Hindlimb muscle (tissue), 1 donor: ENCODE measurements around the gene MPO. TPM values are rescaled to one million over a fixed set of nuclear protein-coding genes. Genes with fewer than 3 reads are reported as not detected.

ENCODE experiments used
- DNase-seq: peaks from one replicate; pipeline ENCODE4 v3.0.0-alpha.2; 2013
- polyA plus RNA-seq: library from polyadenylated mRNA; unstranded; fragments of 120-200 nt; gene quantifications from one replicate; pipeline ENCODE4 v1.2.1, GENCODE V29; 2013; ENCODE audit not compliant: insufficient read length

MPO gene
- polyA plus RNA-seq, 1 donor: 11.4 TPM

- no peak for DNase-seq
Measured at GRCh38 chr17:58229881-58230280, 50.9 kb downstream of the MPO start.

- no peak for DNase-seq
Measured at GRCh38 chr17:58229384-58229783, 51.4 kb downstream of the MPO start.

- DNase-seq: no peak
Measured at GRCh38 chr17:58228679-58229078, 52.1 kb downstream of the MPO start.

- DNase-seq: no peak
Measured at GRCh38 chr17:58227733-58228132, 53.0 kb downstream of the MPO start.

GRCh38 chr17:58224315-58224714 is 56.4 kb downstream of the MPO start:
- DNase-seq: no peak

Other genes starting within 250 kb of the MPO start
- 42.2 TPM for gene DYNLL2, start 197.5 kb downstream of the MPO start, polyA plus RNA-seq
- 0.05 TPM for gene OR4D1, start 132.6 kb downstream of the MPO start, polyA plus RNA-seq
- gene OR4D2, start 114.0 kb downstream of the MPO start, polyA plus RNA-seq: not detected
- 0.62 TPM for gene EPX, start 88.2 kb downstream of the MPO start, polyA plus RNA-seq
- gene MKS1, start 61.7 kb downstream of the MPO start, polyA plus RNA-seq: 17.0 TPM
- 0.22 TPM for gene LPO, start 42.4 kb downstream of the MPO start, polyA plus RNA-seq
- 5.5 TPM for gene TSPOAP1, start 47.9 kb upstream of the MPO start, polyA plus RNA-seq
- gene SUPT4H1, start 71.3 kb upstream of the MPO start, polyA plus RNA-seq: 70.8 TPM
- 0.05 TPM for gene RNF43, start 136.6 kb upstream of the MPO start, polyA plus RNA-seq
- 0.05 TPM for gene HSF5, start 207.5 kb upstream of the MPO start, polyA plus RNA-seq
- 22.1 TPM for gene MTMR4, start 233.7 kb upstream of the MPO start, polyA plus RNA-seq